IMR-90 (cell line): ENCODE results near the gene CREB5. TPM values are rescaled to one million over a fixed set of nuclear protein-coding genes. Genes with fewer than 3 reads are reported as not detected.

Experiments
- ATAC-seq: fragments of 200-7000 bp; cut with Tn5 transposase; 2 replicates; pipeline ENCODE4 v1.9.1; 2020; ENCODE audit warnings: low read depth, mild to moderate bottlenecking, moderate library complexity
- BruUV-seq: library from RNA; stranded (reverse); fragments of 400-500 nt; replicated peaks from 2 replicates; lab custom pipeline; 2021; lab: Mats Ljungman, UMichigan
- CTCF ChIA-PET: fragments of 300-600 bp; formaldehyde crosslinking; extraction: SDS; loops from one replicate; lab custom pipeline; 2021; ENCODE audit warnings: antibody characterized with exemption; lab: Yijun Ruan, JAX
- POLR2A ChIA-PET: fragments of 300-600 bp; sonication (Branson Sonifier 250); formaldehyde crosslinking; loops from one replicate; lab custom pipeline; 2022; ENCODE audit warnings: antibody characterized with exemption; ENCODE audit not compliant: unreplicated experiment; lab: Charles Lee
- DNase-seq: peaks from one replicate; pipeline ENCODE4 v3.0.0; 2013
- H2AFZ ChIP-seq: replicated peaks from 2 replicates; pipeline ENCODE3; 2013; ENCODE audit warnings: low read length, mild to moderate bottlenecking; ENCODE audit not compliant: poor library complexity
- H2AK5ac ChIP-seq: 2 replicates; pipeline ENCODE4 v1.6.1; 2013; ENCODE audit warnings: low read depth, low read length, inconsistent platforms
- H2AK9ac ChIP-seq: replicated peaks from 2 replicates; pipeline ENCODE3; 2013; ENCODE audit warnings: mild to moderate bottlenecking, low read depth, low read length, moderate library complexity; ENCODE audit not compliant: poor library complexity
- H2BK120ac ChIP-seq: 2 replicates; pipeline ENCODE4 v1.6.1; 2013; ENCODE audit warnings: low read depth, low read length, inconsistent platforms
- H2BK15ac ChIP-seq: 3 replicates; pipeline ENCODE4 v1.6.1; 2013; ENCODE audit warnings: low read depth, low read length, inconsistent platforms
- H2BK20ac ChIP-seq: 2 replicates; pipeline ENCODE4 v1.6.1; 2013; ENCODE audit warnings: low read depth, mild to moderate bottlenecking, inconsistent platforms, low read length, moderate library complexity
- H2BK5ac ChIP-seq: 2 replicates; pipeline ENCODE4 v1.6.1; 2013; ENCODE audit warnings: mild to moderate bottlenecking, low read depth, low read length, inconsistent platforms; ENCODE audit not compliant: poor library complexity, severe bottlenecking
- H3K14ac ChIP-seq: replicated peaks from 2 replicates; pipeline ENCODE4 v1.6.1; 2013; ENCODE audit warnings: low read depth, low read length, inconsistent platforms
- H3K18ac ChIP-seq: 2 replicates; pipeline ENCODE4 v1.6.1; 2013; ENCODE audit warnings: low read depth, low read length, control low read depth
- H3K23ac ChIP-seq: 2 replicates; pipeline ENCODE4 v1.6.1; 2013; ENCODE audit warnings: low read depth, low read length, inconsistent platforms
- H3K27ac ChIP-seq: 2 replicates; pipeline ENCODE4 v1.5.1; 2013; ENCODE audit warnings: mild to moderate bottlenecking, control low read depth, low read length; ENCODE audit not compliant: insufficient read depth
- H3K27me3 ChIP-seq: 2 replicates; pipeline ENCODE4 v1.6.1; 2013; ENCODE audit warnings: low read length; ENCODE audit not compliant: control insufficient read depth, insufficient read depth
- H3K36me3 ChIP-seq: 2 replicates; pipeline ENCODE4 v1.6.1; 2013; ENCODE audit warnings: low read length, mixed read lengths; ENCODE audit not compliant: control insufficient read depth, insufficient read depth
- H3K4ac ChIP-seq: 2 replicates; pipeline ENCODE4 v1.6.1; 2013; ENCODE audit warnings: low read depth, low read length, inconsistent platforms
- H3K4me1 ChIP-seq: 2 replicates; pipeline ENCODE4 v1.6.1; 2013; ENCODE audit warnings: low read length, mixed read lengths; ENCODE audit not compliant: control insufficient read depth, insufficient read depth
- H3K4me2 ChIP-seq: 2 replicates; pipeline ENCODE4 v1.6.1; 2013; ENCODE audit warnings: low read depth, mild to moderate bottlenecking, control low read depth, low read length, moderate library complexity
- H3K4me3 ChIP-seq: 2 replicates; pipeline ENCODE4 v1.5.1; 2013; ENCODE audit warnings: low read depth, mild to moderate bottlenecking, control low read depth, low read length, moderate library complexity; ENCODE audit not compliant: insufficient read depth
- H3K56ac ChIP-seq: 2 replicates; pipeline ENCODE4 v1.6.1; 2013; ENCODE audit warnings: low read length, inconsistent platforms; ENCODE audit not compliant: insufficient read depth; ENCODE audit errors: extremely low read depth
- H3K79me1 ChIP-seq, 2 experiments: 2 replicates each; pipeline ENCODE4 v1.6.1; 2013; ENCODE audit warnings: low read length in 2 of 2, inconsistent platforms in 1 of 2, low read depth in 1 of 2
- H3K9ac ChIP-seq: 2 replicates; pipeline ENCODE4 v1.6.1; 2013; ENCODE audit warnings: low read depth, low read length, control low read depth
- H3K9me1 ChIP-seq: 2 replicates; pipeline ENCODE4 v1.6.1; 2013; ENCODE audit warnings: low read length, inconsistent platforms; ENCODE audit not compliant: insufficient read depth
- H3K9me3 ChIP-seq: 2 replicates; pipeline ENCODE4 v1.6.1; 2013; ENCODE audit warnings: low read length; ENCODE audit not compliant: control insufficient read depth, insufficient read depth
- H4K20me1 ChIP-seq: 2 replicates; pipeline ENCODE4 v1.6.1; 2013; ENCODE audit warnings: low read length, inconsistent platforms; ENCODE audit not compliant: insufficient read depth
- H4K5ac ChIP-seq: 2 replicates; pipeline ENCODE4 v1.6.1; 2013; ENCODE audit warnings: mild to moderate bottlenecking, low read depth, low read length, control low read depth
- H4K8ac ChIP-seq, 2 experiments: 2 replicates each; pipeline ENCODE4 v1.6.1; 2013; ENCODE audit warnings: low read depth in 2 of 2, low read length in 2 of 2, control low read depth in 1 of 2, inconsistent platforms in 1 of 2
- H4K91ac ChIP-seq: 2 replicates; pipeline ENCODE4 v1.6.1; 2013; ENCODE audit warnings: low read depth, low read length, inconsistent platforms; ENCODE audit not compliant: insufficient read depth
- BHLHE40 ChIP-seq: fragments of 150-350 bp; IDR thresholded peaks from 2 replicates; pipeline ENCODE4 v1.6.1; 2016; ENCODE audit warnings: mild to moderate bottlenecking, low read depth, low read length
- CHD1 ChIP-seq: IDR thresholded peaks from 2 replicates; pipeline ENCODE4 v1.6.1; 2012; ENCODE audit warnings: low read depth, low read length, improper control_type of control experiment
- CTCF ChIP-seq: conservative IDR thresholded peaks from 2 replicates; pipeline ENCODE4 v1.5.1; 2012; ENCODE audit warnings: mild to moderate bottlenecking, low read depth, low read length, improper control_type of control experiment
- MAZ ChIP-seq: IDR thresholded peaks from 2 replicates; pipeline ENCODE4 v1.6.1; 2012; ENCODE audit warnings: low read depth, mild to moderate bottlenecking, low read length, improper control_type of control experiment, moderate library complexity, borderline replicate concordance
- MXI1 ChIP-seq: IDR thresholded peaks from 2 replicates; pipeline ENCODE4 v1.6.1; 2012; ENCODE audit warnings: low read depth, mild to moderate bottlenecking, low read length, moderate library complexity, borderline replicate concordance
- NFE2L2 ChIP-seq: fragments of 150-350 bp; IDR thresholded peaks from 2 replicates; pipeline ENCODE4 v1.6.1; 2016; ENCODE audit warnings: low read depth, mild to moderate bottlenecking, low read length
- POLR2A ChIP-seq: IDR thresholded peaks from 2 replicates; pipeline ENCODE4 v1.6.1; 2012; ENCODE audit warnings: mild to moderate bottlenecking, low read depth, low read length
- SMC3 ChIP-seq: fragments of 150-350 bp; IDR thresholded peaks from 2 replicates; pipeline ENCODE4 v1.6.1; 2016; ENCODE audit warnings: low read depth, mild to moderate bottlenecking, antibody characterized with exemption, low read length, moderate library complexity
- WGBS, 2 experiments: methylation state at CpG; one replicate each; pipeline versions ENCODE4 v1.1.5 to v1.1.7; 2013; ENCODE audit warnings: missing lambda C conversion rate in 2 of 2; ENCODE audit not compliant: insufficient read length in 1 of 2; ENCODE audit errors: extremely low coverage in 2 of 2; 5-methylcytosine and 5-hydroxymethylcytosine counted together
- dilution Hi-C: fragments of 300-500 bp; cut with HindIII; formaldehyde crosslinking; loops from one replicate; pipeline ENCODE4 v1.14.3; 2018; ENCODE audit warnings: low sequenced_read_pairs; ENCODE audit not compliant: unreplicated experiment
- in situ Hi-C: fragments of 300-500 bp; cut with MboI; formaldehyde crosslinking; loops from 3 replicates; pipeline ENCODE4 v1.14.3; 2019; ENCODE audit warnings: low sequenced_read_pairs, inconsistent platforms, mixed read lengths
- intact Hi-C: fragments of 100-400 bp; cut with micrococcal nuclease; formaldehyde crosslinking; loops from 2 replicates; pipeline ENCODE4 v1.10.0; 2022
- polyA plus RNA-seq, 3 experiments: library from polyadenylated mRNA; depleted of rRNA; stranded (reverse); fragments of >200 nt; gene quantifications; 2 replicates each; pipeline ENCODE4 v1.2.3, GENCODE V29; 2012; ENCODE audit warnings: low replicate concordance in 1 of 3
- total RNA-seq: library from RNA; depleted of rRNA; stranded (reverse); fragments of >200 nt; gene quantifications from 2 replicates; pipeline ENCODE4 v1.2.3, GENCODE V29; 2012

The CREB5 gene
- total and polyA plus RNA-seq, 2 of the 4 experiments (the other 2 are of a cell fraction): 7.3 to 13.1 TPM

- Histone ChIP-seq H2AFZ (no peak overlapping the region), H3K14ac (no peak overlapping the region), H3K79me1 (no peaks in the 10 kb centered on the region), H3K4me3 (no peak overlapping the region), H3K23ac (no peak overlapping the region), H2BK120ac (no peak overlapping the region), H3K4ac (no peak overlapping the region), H3K4me2 (no peak overlapping the region), H4K20me1 (no peaks in the 10 kb centered on the region), H3K27ac (no peak overlapping the region), H3K56ac (no peak overlapping the region), H3K4me1 (peaks cover 8% of the 10 kb centered on the region; the same call in 1 of the 2 replicates), H2BK5ac (no peak overlapping the region), H4K91ac (no peak overlapping the region), H3K9me3 (no peaks in the 10 kb centered on the region), H3K18ac (no peak overlapping the region), H3K9me1 (no peaks in the 10 kb centered on the region; the same call in 1 of the 2 replicates), H3K27me3 (no peaks in the 10 kb centered on the region), H2BK20ac (no peak overlapping the region), H2AK5ac (no peak overlapping the region), H4K5ac (no peak overlapping the region), H4K8ac (no peak overlapping the region), H3K9ac (no peak overlapping the region), H2AK9ac (no peak overlapping the region), H2BK15ac (no peak overlapping the region), H3K36me3 (peaks cover 5% of the 10 kb centered on the region; the same call in 1 of the 2 replicates)
- in situ Hi-C loops (no loop called here), intact Hi-C loops (no loop called here), dilution Hi-C loops (no loop called here)
- ChIA-PET CTCF (no interaction called here), POLR2A (no interaction called here)
- DNase-seq (peak; percentile 38), ATAC-seq (peak; percentile 81)
- WGBS, 2 experiments: no CpG with 5 or more reads among the region's 3 CpGs
- BruUV-seq: no TSS peak
- no peak for TF ChIP-seq CHD1
- no peak for TF ChIP-seq SMC3
- TF ChIP-seq MAZ: no peak
- no peak for TF ChIP-seq CTCF
- TF ChIP-seq POLR2A: no peak
- no peak for TF ChIP-seq BHLHE40
- TF ChIP-seq NFE2L2: no peak
- TF ChIP-seq MXI1: no peak
Observed at GRCh38 chr7:28811008-28811407, 398.7 kb downstream of the CREB5 start.
